ENCODE data around the gene STX12. TPM values are rescaled to one million over a fixed set of nuclear protein-coding genes. Genes with fewer than 3 reads are reported as not detected.
A peak's percentile ranks its signal among the peaks of the same experiment; 100 is the strongest.
"Not testable (repeated sequence)": the region's sequence is repeated elsewhere in the genome, so short reads cannot be mapped to it uniquely, and the experiment has no call there.

Gene STX12
- total RNA-seq, 1 donor from 2014 or later: 25.9 TPM

- H3K36me3 Mint-ChIP-seq (ENCODE audit: low read depth): no peaks in the 10 kb centered on the region
- intact Hi-C loops (cut with micrococcal nuclease): loop anchor here (10.0 kb wide), 1 partner anchor 348 kb away; no protein-coding TSS in a partner anchor
- H3K4me3 Mint-ChIP-seq (ENCODE audit: low read depth): no peak overlapping the region
- no peak overlapping the region for H3K27ac Mint-ChIP-seq
- H3K27me3 Mint-ChIP-seq (ENCODE audit: low read depth): no peaks in the 10 kb centered on the region
- H3K4me1 Mint-ChIP-seq (ENCODE audit: low read depth): peaks cover 3% of the 10 kb centered on the region
- H3K9me3 Mint-ChIP-seq: no peaks in the 10 kb centered on the region
- no peak for DNase-seq (ENCODE audit: low spot score)
These were observed 83.7 kb downstream of the STX12 start for GRCh38 chr1:27856561-27857343.

GRCh38 chr1:27857552-27857951 is 84.5 kb downstream of the STX12 start:
- not testable (repeated sequence) for H3K4me1 Mint-ChIP-seq (ENCODE audit: low read depth); H3K36me3 Mint-ChIP-seq (ENCODE audit: low read depth); H3K27me3 Mint-ChIP-seq (ENCODE audit: low read depth); H3K4me3 Mint-ChIP-seq (ENCODE audit: low read depth); DNase-seq (ENCODE audit: low spot score); H3K27ac Mint-ChIP-seq; H3K9me3 Mint-ChIP-seq
- intact Hi-C loops (cut with micrococcal nuclease): loop anchor here (10.0 kb wide), 1 partner anchor 347 kb away; no protein-coding TSS in a partner anchor

GRCh38 chr1:27858072-27858948 is 85.3 kb downstream of the STX12 start:
- no peak overlapping the region for H3K27ac Mint-ChIP-seq
- no peak overlapping the region for H3K4me3 Mint-ChIP-seq (ENCODE audit: low read depth)
- H3K9me3 Mint-ChIP-seq: no peaks in the 10 kb centered on the region
- intact Hi-C loops (cut with micrococcal nuclease): loop anchor here (1.0 to 10.0 kb wide), 3 partner anchors 54 to 346 kb away; no protein-coding TSS in a partner anchor
- peak; percentile 73 for DNase-seq (ENCODE audit: low spot score)
- H3K27me3 Mint-ChIP-seq (ENCODE audit: low read depth): no peaks in the 10 kb centered on the region
- H3K36me3 Mint-ChIP-seq (ENCODE audit: low read depth): no peaks in the 10 kb centered on the region
- H3K4me1 Mint-ChIP-seq (ENCODE audit: low read depth): peaks cover 9% of the 10 kb centered on the region

- no peak overlapping the region for H3K27ac Mint-ChIP-seq
These were observed 86.0 kb downstream of the STX12 start for GRCh38 chr1:27858949-27859576.

GRCh38 chr1:27861436-27861835 is 88.4 kb downstream of the STX12 start:
- intact Hi-C loops (cut with micrococcal nuclease): loop anchor here (10.0 kb wide), 1 partner anchor 223 kb away; the partner anchor contains the start of gene EYA3
- H3K9me3 Mint-ChIP-seq: no peaks in the 10 kb centered on the region
- no peak overlapping the region for H3K4me3 Mint-ChIP-seq (ENCODE audit: low read depth)
- no peaks in the 10 kb centered on the region for H3K27me3 Mint-ChIP-seq (ENCODE audit: low read depth)
- H3K36me3 Mint-ChIP-seq (ENCODE audit: low read depth): no peaks in the 10 kb centered on the region
- H3K27ac Mint-ChIP-seq: no peak overlapping the region
- H3K4me1 Mint-ChIP-seq (ENCODE audit: low read depth): peaks cover 23% of the 10 kb centered on the region
- no peak for DNase-seq (ENCODE audit: low spot score)

More at GRCh38 chr1:27858949-27859576, 86.0 kb downstream of the STX12 start:
- no peak for DNase-seq (ENCODE audit: low spot score)
- intact Hi-C loops (cut with micrococcal nuclease): loop anchor here (1.0 to 10.0 kb wide), 3 partner anchors 53 to 346 kb away; no protein-coding TSS in a partner anchor
- no peak overlapping the region for H3K4me3 Mint-ChIP-seq (ENCODE audit: low read depth)
- no peaks in the 10 kb centered on the region for H3K36me3 Mint-ChIP-seq (ENCODE audit: low read depth)
- no peaks in the 10 kb centered on the region for H3K27me3 Mint-ChIP-seq (ENCODE audit: low read depth)
- peaks cover 15% of the 10 kb centered on the region for H3K4me1 Mint-ChIP-seq (ENCODE audit: low read depth)
- no peaks in the 10 kb centered on the region for H3K9me3 Mint-ChIP-seq

- Mint-ChIP-seq H3K9me3 (no peaks in the 10 kb centered on the region), H3K4me1 (ENCODE audit: low read depth) (peaks cover 23% of the 10 kb centered on the region), H3K27ac (no peak overlapping the region), H3K4me3 (ENCODE audit: low read depth) (no peak overlapping the region), H3K36me3 (ENCODE audit: low read depth) (no peaks in the 10 kb centered on the region), H3K27me3 (ENCODE audit: low read depth) (no peaks in the 10 kb centered on the region)
- intact Hi-C loops (cut with micrococcal nuclease): loop anchor here (10.0 kb wide), 1 partner anchor 223 kb away; the partner anchor contains the start of gene EYA3
- DNase-seq (ENCODE audit: low spot score): no peak
These were observed 89.0 kb downstream of the STX12 start for GRCh38 chr1:27862004-27862403.

- Mint-ChIP-seq H3K4me1 (ENCODE audit: low read depth) (peaks cover 26% of the 10 kb centered on the region), H3K4me3 (ENCODE audit: low read depth) (no peak overlapping the region), H3K9me3 (no peaks in the 10 kb centered on the region), H3K27me3 (ENCODE audit: low read depth) (no peaks in the 10 kb centered on the region), H3K36me3 (ENCODE audit: low read depth) (no peaks in the 10 kb centered on the region), H3K27ac (no peak overlapping the region)
- DNase-seq (ENCODE audit: low spot score): no peak
- intact Hi-C loops (cut with micrococcal nuclease): loop anchor here (10.0 kb wide), 1 partner anchor 222 kb away; the partner anchor contains the start of gene EYA3
These were observed 89.9 kb downstream of the STX12 start for GRCh38 chr1:27862671-27863537.

GRCh38 chr1:27863538-27863915 is 90.5 kb downstream of the STX12 start:
- Mint-ChIP-seq H3K27ac (no peak overlapping the region), H3K4me1 (ENCODE audit: low read depth) (peaks cover 27% of the 10 kb centered on the region), H3K36me3 (ENCODE audit: low read depth) (no peaks in the 10 kb centered on the region), H3K4me3 (ENCODE audit: low read depth) (no peak overlapping the region), H3K9me3 (no peaks in the 10 kb centered on the region), H3K27me3 (ENCODE audit: low read depth) (no peaks in the 10 kb centered on the region)
- intact Hi-C loops (cut with micrococcal nuclease): loop anchor here (10.0 kb wide), 1 partner anchor 221 kb away; the partner anchor contains the start of gene EYA3
- no peak for DNase-seq (ENCODE audit: low spot score)

GRCh38 chr1:27864264-27864895 is 91.4 kb downstream of the STX12 start:
- Mint-ChIP-seq H3K9me3 (no peaks in the 10 kb centered on the region), H3K36me3 (ENCODE audit: low read depth) (no peaks in the 10 kb centered on the region), H3K4me1 (ENCODE audit: low read depth) (peaks cover 34% of the 10 kb centered on the region), H3K27ac (peak overlapping the region; percentile 93), H3K27me3 (ENCODE audit: low read depth) (no peaks in the 10 kb centered on the region), H3K4me3 (ENCODE audit: low read depth) (peak overlapping the region; percentile 26)
- DNase-seq (ENCODE audit: low spot score): no peak
- intact Hi-C loops (cut with micrococcal nuclease): loop anchor here (10.0 kb wide), 1 partner anchor 220 kb away; the partner anchor contains the start of gene EYA3

GRCh38 chr1:27865821-27866220 is 92.8 kb downstream of the STX12 start:
- Mint-ChIP-seq H3K36me3 (ENCODE audit: low read depth) (no peaks in the 10 kb centered on the region), H3K4me1 (ENCODE audit: low read depth) (peaks cover 39% of the 10 kb centered on the region), H3K27me3 (ENCODE audit: low read depth) (no peaks in the 10 kb centered on the region), H3K9me3 (no peaks in the 10 kb centered on the region), H3K27ac (no peak overlapping the region), H3K4me3 (ENCODE audit: low read depth) (no peak overlapping the region)
- intact Hi-C loops (cut with micrococcal nuclease): loop anchor here (10.0 kb wide), 1 partner anchor 219 kb away; the partner anchor contains the start of gene EYA3
- no peak for DNase-seq (ENCODE audit: low spot score)

GRCh38 chr1:27868556-27868931 is 95.5 kb downstream of the STX12 start:
- Mint-ChIP-seq H3K4me1 (ENCODE audit: low read depth) (peaks cover 34% of the 10 kb centered on the region), H3K27ac (peak overlapping the region; percentile 84)

More at GRCh38 chr1:27868556-27868931, 95.5 kb downstream of the STX12 start:
- H3K27me3 Mint-ChIP-seq (ENCODE audit: low read depth): no peaks in the 10 kb centered on the region
- no peak for DNase-seq (ENCODE audit: low spot score)
- no peaks in the 10 kb centered on the region for H3K9me3 Mint-ChIP-seq
- peak overlapping the region; percentile 47 for H3K4me3 Mint-ChIP-seq (ENCODE audit: low read depth)
- H3K36me3 Mint-ChIP-seq (ENCODE audit: low read depth): no peaks in the 10 kb centered on the region
- intact Hi-C loops (cut with micrococcal nuclease): loop anchor here (10.0 kb wide), 1 partner anchor 216 kb away; the partner anchor contains the start of gene EYA3

All from activated T-helper 2 cell treated with anti-CD3 and anti-CD28 coated beads, Interferon-gamma antibody, Interleukin-2, Interleukin-4, amounts not matched to agents 10 μg/mL and 5 μg/mL and 100 μg/mL, durations not matched to agents 14 hours and 24 hours and 36 hours (primary cell).